Measurements from ENCODE around the gene ANKDD1B.

Gene ANKDD1B

GRCh38 chr5:75627801-75628200 is 16.5 kb downstream of the ANKDD1B start:
- Histone ChIP-seq H3F3A (ENCODE audit: insufficient read depth, low read length) (no peaks in the 10 kb centered on the region), H3K4me3 (ENCODE audit: low read length) (no peak overlapping the region), H3K27ac (ENCODE audit: low read length) (no peak overlapping the region), H2AFZ (ENCODE audit: low read length) (no peak overlapping the region), H3K9me3 (replicated peaks; ENCODE audit: insufficient read depth, low read length) (no peaks in the 10 kb centered on the region), H4K20me1 (ENCODE audit: insufficient read depth, low read length) (no peaks in the 10 kb centered on the region), H3K4me1 (ENCODE audit: low read length) (no peaks in the 10 kb centered on the region), H3K4me2 (ENCODE audit: low read depth, low read length) (no peak overlapping the region), H3K9me2 (replicated peaks; ENCODE audit: insufficient read depth, low read length) (no peaks in the 10 kb centered on the region), H3K36me3 (replicated peaks; ENCODE audit: insufficient read depth, low read length) (no peaks in the 10 kb centered on the region), H3K9ac (ENCODE audit: low read length) (no peak overlapping the region), H3K79me2 (ENCODE audit: low read length) (no peaks in the 10 kb centered on the region), H3K27me3 (replicated peaks; ENCODE audit: insufficient read depth, low read length) (no peaks in the 10 kb centered on the region)
- DNase-seq, result no peak
- no peak for TF ChIP-seq CTCF (IDR thresholded peaks at IDR 0.05; ENCODE audit: low read length)
- no peak for TF ChIP-seq EZH2phosphoT487 (IDR thresholded peaks at IDR 0.05; ENCODE audit: low read length)
- TF ChIP-seq EZH2 (optimal IDR thresholded peaks at IDR 0.05; ENCODE audit: low read depth, low read length), result no peak

- Histone ChIP-seq H3K9me3 (replicated peaks; ENCODE audit: insufficient read depth, low read length) (no peaks in the 10 kb centered on the region), H4K20me1 (ENCODE audit: insufficient read depth, low read length) (no peaks in the 10 kb centered on the region), H3K4me2 (ENCODE audit: low read depth, low read length) (no peak overlapping the region), H2AFZ (ENCODE audit: low read length) (no peak overlapping the region), H3F3A (ENCODE audit: insufficient read depth, low read length) (no peaks in the 10 kb centered on the region), H3K9ac (ENCODE audit: low read length) (no peak overlapping the region), H3K27ac (ENCODE audit: low read length) (no peak overlapping the region), H3K36me3 (replicated peaks; ENCODE audit: insufficient read depth, low read length) (no peaks in the 10 kb centered on the region), H3K79me2 (ENCODE audit: low read length) (no peaks in the 10 kb centered on the region), H3K4me3 (ENCODE audit: low read length) (no peak overlapping the region), H3K4me1 (ENCODE audit: low read length) (no peaks in the 10 kb centered on the region), H3K9me2 (replicated peaks; ENCODE audit: insufficient read depth, low read length) (no peaks in the 10 kb centered on the region), H3K27me3 (replicated peaks; ENCODE audit: insufficient read depth, low read length) (no peaks in the 10 kb centered on the region)
- DNase-seq, result no peak
- TF ChIP-seq EZH2phosphoT487 (IDR thresholded peaks at IDR 0.05; ENCODE audit: low read length) (no peak), CTCF (IDR thresholded peaks at IDR 0.05; ENCODE audit: low read length) (no peak), EZH2 (optimal IDR thresholded peaks at IDR 0.05; ENCODE audit: low read depth, low read length) (no peak)
Measured at GRCh38 chr5:75630875-75631274, 19.6 kb downstream of the ANKDD1B start.

- TF ChIP-seq EZH2 (optimal IDR thresholded peaks at IDR 0.05; ENCODE audit: low read depth, low read length), result no peak
- TF ChIP-seq CTCF (IDR thresholded peaks at IDR 0.05; ENCODE audit: low read length), result no peak
- no peak for TF ChIP-seq EZH2phosphoT487 (IDR thresholded peaks at IDR 0.05; ENCODE audit: low read length)
- H3K4me3 ChIP-seq (ENCODE audit: low read length), result no peak overlapping the region
- DNase-seq, result no peak
- no peaks in the 10 kb centered on the region for H3K36me3 ChIP-seq (replicated peaks; ENCODE audit: insufficient read depth, low read length)
- H4K20me1 ChIP-seq (ENCODE audit: insufficient read depth, low read length), result no peaks in the 10 kb centered on the region
- no peaks in the 10 kb centered on the region for H3K79me2 ChIP-seq (ENCODE audit: low read length)
- no peaks in the 10 kb centered on the region for H3K9me3 ChIP-seq (replicated peaks; ENCODE audit: insufficient read depth, low read length)
- no peaks in the 10 kb centered on the region for H3F3A ChIP-seq (ENCODE audit: insufficient read depth, low read length)
- no peak overlapping the region for H3K9ac ChIP-seq (ENCODE audit: low read length)
- H3K27me3 ChIP-seq (replicated peaks; ENCODE audit: insufficient read depth, low read length), result no peaks in the 10 kb centered on the region
- H3K4me1 ChIP-seq (ENCODE audit: low read length), result no peaks in the 10 kb centered on the region
- no peak overlapping the region for H2AFZ ChIP-seq (ENCODE audit: low read length)
- no peaks in the 10 kb centered on the region for H3K9me2 ChIP-seq (replicated peaks; ENCODE audit: insufficient read depth, low read length)
- H3K27ac ChIP-seq (ENCODE audit: low read length), result no peak overlapping the region
- H3K4me2 ChIP-seq (ENCODE audit: low read depth, low read length), result no peak overlapping the region
Measured at GRCh38 chr5:75632321-75632720, 21.1 kb downstream of the ANKDD1B start.

Measured in MM.1S (cell line).